ENCODE data around the gene ANKRD2.

Gene ANKRD2

DNA sequence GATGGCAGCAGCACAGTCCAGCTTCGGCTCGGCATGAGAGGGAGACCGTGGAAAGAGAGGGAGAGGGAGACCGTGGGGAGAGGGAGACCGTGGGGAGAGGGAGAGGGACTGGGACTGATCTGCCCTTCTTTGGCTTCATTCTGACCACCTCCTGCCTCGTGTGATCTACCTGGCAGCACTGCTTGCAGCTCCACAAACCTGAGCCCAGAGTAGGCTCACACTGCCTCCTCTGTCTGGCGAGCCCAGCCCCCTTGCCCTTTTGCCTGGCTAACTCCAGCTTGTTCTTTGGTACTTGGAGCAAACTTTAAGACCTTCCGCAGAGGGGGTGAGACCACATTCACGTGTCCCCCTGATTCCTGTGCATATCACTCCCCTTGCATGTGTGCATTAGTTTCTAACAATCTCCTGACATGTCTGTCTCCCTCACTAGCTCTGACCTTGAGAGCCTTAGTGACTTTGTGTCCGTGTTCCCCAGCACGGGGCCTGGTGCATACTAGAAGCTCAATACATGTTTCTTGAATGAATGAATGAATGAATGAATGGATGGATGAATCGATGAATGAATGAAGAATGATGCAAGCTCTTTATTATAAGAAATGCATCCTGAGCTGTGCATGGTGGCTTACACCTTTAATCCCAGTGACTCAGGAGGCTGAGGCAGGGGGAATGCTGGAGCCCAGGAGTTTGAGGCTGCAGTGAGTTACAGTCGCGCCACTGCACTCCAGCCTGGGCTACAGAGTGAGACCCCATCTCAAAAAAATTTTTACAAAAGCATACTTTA lies 42.7 kb upstream of the ANKRD2 start:
- DNase-seq (ENCODE audit: low spot score): no peak

GRCh38 chr10:97531401-97531986 lies 41.1 kb upstream of the ANKRD2 start:
- no peak overlapping the region for H3K4me3 ChIP-seq (ENCODE audit: severe bottlenecking)
- H3K9me3 ChIP-seq (ENCODE audit: severe bottlenecking): no peaks in the 10 kb centered on the region
- no peak for TF ChIP-seq CTCF (IDR thresholded peaks at IDR 0.05; ENCODE audit: poor library complexity, severe bottlenecking)
- no peak for DNase-seq (ENCODE audit: low spot score)
- no peak overlapping the region for H3K27ac ChIP-seq (ENCODE audit: poor library complexity, severe bottlenecking)
- ATAC-seq (ENCODE audit: low read depth): peak; percentile 47; the same call in 1 of the 3 replicates
- H3K36me3 ChIP-seq (ENCODE audit: low read depth): no peaks in the 10 kb centered on the region
- H3K27me3 ChIP-seq (ENCODE audit: insufficient read depth, poor library complexity, severe bottlenecking): no peaks in the 10 kb centered on the region
- no peaks in the 10 kb centered on the region for H3K4me1 ChIP-seq (ENCODE audit: insufficient read depth, poor library complexity, severe bottlenecking)

More for the DNA sequence above, 42.7 kb upstream of the ANKRD2 start:
- no peak for TF ChIP-seq CTCF (IDR thresholded peaks at IDR 0.05; ENCODE audit: poor library complexity, severe bottlenecking)
- no peaks in the 10 kb centered on the region for H3K4me1 ChIP-seq (ENCODE audit: insufficient read depth, poor library complexity, severe bottlenecking)
- H3K9me3 ChIP-seq (ENCODE audit: severe bottlenecking): no peaks in the 10 kb centered on the region
- H3K4me3 ChIP-seq (ENCODE audit: severe bottlenecking): no peak overlapping the region
- peak; percentile 46; the same call in 1 of the 3 replicates for ATAC-seq (ENCODE audit: low read depth)
- no peak overlapping the region for H3K27ac ChIP-seq (ENCODE audit: poor library complexity, severe bottlenecking)
- H3K36me3 ChIP-seq (ENCODE audit: low read depth): no peaks in the 10 kb centered on the region
- no peaks in the 10 kb centered on the region for H3K27me3 ChIP-seq (ENCODE audit: insufficient read depth, poor library complexity, severe bottlenecking)

GRCh38 chr10:97532935-97533671 lies 39.5 kb upstream of the ANKRD2 start:
- no peaks in the 10 kb centered on the region for H3K9me3 ChIP-seq (ENCODE audit: severe bottlenecking)
- no peaks in the 10 kb centered on the region for H3K4me1 ChIP-seq (ENCODE audit: insufficient read depth, poor library complexity, severe bottlenecking)
- no peak overlapping the region for H3K4me3 ChIP-seq (ENCODE audit: severe bottlenecking)
- no peak overlapping the region for H3K27ac ChIP-seq (ENCODE audit: poor library complexity, severe bottlenecking)
- H3K36me3 ChIP-seq (ENCODE audit: low read depth): no peaks in the 10 kb centered on the region
- no peaks in the 10 kb centered on the region for H3K27me3 ChIP-seq (ENCODE audit: insufficient read depth, poor library complexity, severe bottlenecking)
- DNase-seq (ENCODE audit: low spot score): no peak
- TF ChIP-seq CTCF (IDR thresholded peaks at IDR 0.05; ENCODE audit: poor library complexity, severe bottlenecking): no peak
- peak; percentile 46; the same call in 2 of the 3 replicates for ATAC-seq (ENCODE audit: low read depth)

DNA sequence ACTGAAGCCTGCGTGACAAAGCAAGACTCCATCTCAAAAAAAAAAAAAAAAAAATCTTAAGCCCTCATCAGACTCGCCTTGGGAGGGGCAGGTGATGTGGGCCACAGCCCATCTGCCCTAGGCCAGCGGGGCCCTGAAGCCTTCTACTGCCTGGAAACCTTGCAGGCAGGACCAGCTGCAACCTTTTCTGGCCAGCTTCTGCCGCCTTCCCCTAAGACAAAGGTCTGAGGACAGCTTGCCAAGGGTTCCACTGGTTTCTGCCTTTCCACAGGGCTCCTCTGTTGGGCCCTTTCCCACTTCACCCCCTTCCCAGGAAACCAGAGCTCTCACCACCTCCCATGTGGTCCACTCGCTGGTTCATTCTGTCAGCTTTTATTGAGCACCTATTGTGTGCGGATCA lies 38.7 kb upstream of the ANKRD2 start:
- Histone ChIP-seq H3K4me3 (ENCODE audit: severe bottlenecking) (no peak overlapping the region), H3K36me3 (ENCODE audit: low read depth) (no peaks in the 10 kb centered on the region), H3K9me3 (ENCODE audit: severe bottlenecking) (no peaks in the 10 kb centered on the region), H3K4me1 (ENCODE audit: insufficient read depth, poor library complexity, severe bottlenecking) (peaks cover 3% of the 10 kb centered on the region), H3K27me3 (ENCODE audit: insufficient read depth, poor library complexity, severe bottlenecking) (no peaks in the 10 kb centered on the region), H3K27ac (ENCODE audit: poor library complexity, severe bottlenecking) (no peak overlapping the region)
- ATAC-seq (ENCODE audit: low read depth) (no peak), DNase-seq (ENCODE audit: low spot score) (no peak)
- no peak for TF ChIP-seq CTCF (IDR thresholded peaks at IDR 0.05; ENCODE audit: poor library complexity, severe bottlenecking)
